NT2/D1 (cell line): ENCODE measurements around the gene SH3RF2.

Experiments
- DNase-seq: peaks from one replicate; pipeline ENCODE4 v3.0.0-alpha.2; 2011; ENCODE audit warnings: low read depth, low spot score
- H3K27me3 ChIP-seq: 2 replicates; pipeline ENCODE4 v1.6.0; 2011; ENCODE audit warnings: mild to moderate bottlenecking; ENCODE audit not compliant: insufficient read length, insufficient read depth
- H3K36me3 ChIP-seq: 2 replicates; pipeline ENCODE4 v1.6.1; 2011; ENCODE audit warnings: mild to moderate bottlenecking, low read length, mixed read lengths; ENCODE audit not compliant: insufficient read depth, insufficient read length
- H3K4me1 ChIP-seq: 2 replicates; pipeline ENCODE4 v1.5.1; 2011; ENCODE audit not compliant: insufficient read depth, insufficient read length
- H3K4me3 ChIP-seq: 2 replicates; pipeline ENCODE4 v1.5.1; 2011; ENCODE audit warnings: low read depth; ENCODE audit not compliant: insufficient read length
- H3K9ac ChIP-seq: 2 replicates; pipeline ENCODE4 v1.6.0; 2011; ENCODE audit warnings: low read depth; ENCODE audit not compliant: insufficient read length
- H3K9me3 ChIP-seq: 2 replicates; pipeline ENCODE4 v1.5.1; 2011; ENCODE audit warnings: mild to moderate bottlenecking, low read length; ENCODE audit not compliant: insufficient read depth
- SUZ12 ChIP-seq: IDR thresholded peaks from 2 replicates; pipeline ENCODE4 v1.6.1; 2011; ENCODE audit not compliant: insufficient read length, insufficient read depth; ENCODE audit errors: extremely low read depth
- YY1 ChIP-seq: IDR thresholded peaks from 2 replicates; pipeline ENCODE4 v1.6.1; 2011; ENCODE audit not compliant: insufficient read length, insufficient read depth
- ZNF274 ChIP-seq: IDR thresholded peaks from 2 replicates; pipeline ENCODE4 v1.6.1; 2011; ENCODE audit warnings: mild to moderate bottlenecking, low read depth, low read length

Gene SH3RF2

DNA sequence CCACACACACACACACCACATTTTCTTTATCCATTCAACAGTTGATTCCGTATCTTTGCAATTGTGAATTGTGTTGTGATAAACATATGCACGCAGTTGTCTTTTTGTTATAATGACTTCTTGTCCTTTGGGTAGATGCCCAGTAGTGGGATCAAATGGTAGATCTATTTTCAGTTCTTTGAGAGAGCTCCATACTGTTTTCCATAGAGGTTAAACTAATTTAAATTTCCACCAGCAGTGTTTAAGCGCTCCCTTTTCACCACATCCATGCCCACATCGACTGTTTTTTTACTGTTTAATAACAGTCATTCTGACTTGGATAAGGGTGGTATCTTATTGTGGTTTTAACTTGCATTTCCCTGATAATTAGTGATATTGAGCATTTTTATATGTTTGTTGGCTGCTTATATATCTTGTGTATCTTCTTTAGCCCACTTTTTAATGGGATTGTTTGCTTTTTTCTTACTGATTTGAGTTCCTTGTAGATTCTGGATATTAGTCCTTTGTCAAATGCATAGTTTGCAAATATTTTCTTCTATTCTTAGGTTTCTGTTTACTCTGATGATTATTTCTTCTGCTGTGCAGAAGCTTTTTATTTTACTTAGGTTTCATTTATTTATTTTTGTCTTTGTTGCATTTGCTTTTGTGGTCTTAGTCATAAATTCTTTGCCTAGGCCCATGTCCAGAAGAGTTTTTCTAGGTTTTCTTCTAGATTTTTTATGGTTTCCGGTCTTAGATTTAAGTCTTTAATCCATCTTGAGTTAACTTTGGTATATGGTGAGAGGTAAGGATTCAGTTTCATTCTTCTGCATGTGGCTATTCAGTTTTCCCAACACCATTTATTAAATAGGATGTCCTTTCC, 82.4 kb downstream of the SH3RF2 start:
- no peak overlapping the region for H3K4me3 ChIP-seq

DNA sequence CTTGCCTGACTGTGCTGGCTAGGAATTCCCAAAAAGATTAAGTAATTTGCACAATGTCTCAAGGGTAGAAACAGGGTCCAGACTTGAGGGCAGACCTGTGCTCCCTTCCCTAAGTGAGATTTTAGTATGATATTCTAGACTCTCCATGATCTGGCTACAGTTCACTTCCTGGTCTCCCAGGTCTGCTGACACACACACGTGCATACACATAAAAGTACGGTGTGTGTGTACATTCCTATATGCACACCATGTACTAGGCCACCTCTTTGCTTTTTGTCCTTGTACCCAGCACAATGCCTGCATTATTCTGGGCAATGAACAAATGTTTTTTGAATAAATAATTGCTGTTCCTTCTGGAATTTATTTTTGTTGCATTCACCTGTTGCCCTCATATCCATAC, 83.7 kb downstream of the SH3RF2 start:
- Histone ChIP-seq H3K4me1 (no peaks in the 10 kb centered on the region), H3K4me3 (no peak overlapping the region), H3K9ac (no peak overlapping the region), H3K9me3 (no peaks in the 10 kb centered on the region), H3K27me3 (no peaks in the 10 kb centered on the region), H3K36me3 (no peaks in the 10 kb centered on the region)
- no peak for DNase-seq
- TF ChIP-seq SUZ12 (no peak), YY1 (no peak), ZNF274 (no peak)

More for the DNA sequence above, 82.4 kb downstream of the SH3RF2 start:
- Histone ChIP-seq H3K9me3 (no peaks in the 10 kb centered on the region), H3K9ac (no peak overlapping the region), H3K27me3 (no peaks in the 10 kb centered on the region), H3K36me3 (no peaks in the 10 kb centered on the region), H3K4me1 (no peaks in the 10 kb centered on the region)
- no peak for DNase-seq
- TF ChIP-seq ZNF274 = no peak

DNA sequence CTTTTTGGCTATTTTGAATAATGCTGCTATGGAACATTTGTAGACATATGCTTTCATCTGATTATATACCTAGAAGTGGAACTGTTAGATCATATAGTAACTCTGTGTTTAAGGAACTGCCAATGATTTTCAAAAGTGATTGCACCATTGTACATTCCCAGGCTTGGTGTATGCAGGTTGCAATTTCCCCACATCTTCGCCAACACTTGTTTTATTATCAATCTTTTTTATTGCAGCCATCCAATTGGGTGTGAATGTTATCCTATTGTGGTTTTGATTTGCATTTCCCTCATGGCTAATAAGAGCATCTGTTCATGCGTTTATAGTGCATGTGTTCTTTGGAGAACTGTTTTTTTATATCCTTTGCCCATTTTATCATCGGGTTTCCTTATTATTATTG, 87.7 kb downstream of the SH3RF2 start:
- no peak for DNase-seq
- H3K27me3 ChIP-seq = no peaks in the 10 kb centered on the region
- no peaks in the 10 kb centered on the region for H3K9me3 ChIP-seq
- H3K36me3 ChIP-seq = no peaks in the 10 kb centered on the region
- H3K9ac ChIP-seq = no peak overlapping the region
- TF ChIP-seq YY1 (no peak), ZNF274 (no peak), SUZ12 (no peak)
- H3K4me1 ChIP-seq = no peaks in the 10 kb centered on the region
- H3K4me3 ChIP-seq = no peak overlapping the region

DNA sequence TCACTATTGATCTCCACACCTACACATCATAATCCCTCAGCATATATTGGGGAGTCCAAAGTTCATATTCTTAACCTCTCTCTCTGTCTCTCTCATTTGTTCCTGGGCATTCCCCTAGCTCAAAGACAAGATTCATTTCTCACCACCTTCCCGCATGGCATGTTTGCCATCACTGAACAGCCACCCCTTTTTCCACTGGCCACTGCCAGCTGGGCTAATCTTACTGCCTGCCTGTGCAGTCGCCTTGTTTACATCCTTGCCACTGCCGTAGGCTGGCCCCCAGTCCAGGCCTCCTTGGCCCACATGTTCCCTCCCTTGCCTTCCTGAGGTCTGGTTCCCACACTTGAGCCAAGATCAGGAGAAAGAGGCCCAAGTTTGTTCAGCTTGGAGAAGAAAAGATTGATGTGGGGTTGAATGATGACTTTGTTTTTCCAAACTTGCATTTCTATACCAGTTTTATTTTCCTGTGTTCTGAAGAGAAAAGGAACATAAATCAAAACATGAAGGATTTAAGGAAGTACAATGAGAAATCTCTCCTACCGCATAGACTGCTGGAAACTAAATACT, 88.8 kb downstream of the SH3RF2 start:
- H3K4me3 ChIP-seq = no peak overlapping the region
- no peaks in the 10 kb centered on the region for H3K36me3 ChIP-seq
- H3K27me3 ChIP-seq = no peaks in the 10 kb centered on the region
- H3K9ac ChIP-seq = no peak overlapping the region
- no peaks in the 10 kb centered on the region for H3K4me1 ChIP-seq
- no peak for DNase-seq
- TF ChIP-seq ZNF274 (no peak), SUZ12 (no peak), YY1 (no peak)
- no peaks in the 10 kb centered on the region for H3K9me3 ChIP-seq

DNA sequence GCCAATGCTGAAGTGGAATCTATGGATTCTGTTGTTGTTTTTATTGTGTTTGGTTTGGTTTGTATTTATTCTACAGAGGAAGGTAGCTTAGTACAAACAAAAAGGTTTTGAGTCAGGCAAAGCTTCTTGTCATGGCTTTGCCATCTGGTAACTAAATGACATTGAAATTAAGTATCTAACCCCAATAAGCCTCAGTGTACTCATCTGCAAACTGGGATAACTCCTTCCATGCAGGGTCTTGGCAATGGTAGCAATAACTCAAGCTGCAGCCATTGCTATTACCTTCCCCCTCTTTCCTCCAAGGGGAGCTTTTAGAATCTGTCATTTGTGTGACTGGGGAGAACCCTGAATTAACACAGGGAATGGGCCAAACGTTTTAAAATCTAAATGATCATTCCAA, 89.3 kb downstream of the SH3RF2 start:
- TF ChIP-seq YY1 (no peak), ZNF274 (no peak), SUZ12 (no peak)
- Histone ChIP-seq H3K4me3 (no peak overlapping the region), H3K36me3 (no peaks in the 10 kb centered on the region), H3K4me1 (no peaks in the 10 kb centered on the region), H3K9ac (no peak overlapping the region), H3K9me3 (no peaks in the 10 kb centered on the region), H3K27me3 (no peaks in the 10 kb centered on the region)
- no peak for DNase-seq

DNA sequence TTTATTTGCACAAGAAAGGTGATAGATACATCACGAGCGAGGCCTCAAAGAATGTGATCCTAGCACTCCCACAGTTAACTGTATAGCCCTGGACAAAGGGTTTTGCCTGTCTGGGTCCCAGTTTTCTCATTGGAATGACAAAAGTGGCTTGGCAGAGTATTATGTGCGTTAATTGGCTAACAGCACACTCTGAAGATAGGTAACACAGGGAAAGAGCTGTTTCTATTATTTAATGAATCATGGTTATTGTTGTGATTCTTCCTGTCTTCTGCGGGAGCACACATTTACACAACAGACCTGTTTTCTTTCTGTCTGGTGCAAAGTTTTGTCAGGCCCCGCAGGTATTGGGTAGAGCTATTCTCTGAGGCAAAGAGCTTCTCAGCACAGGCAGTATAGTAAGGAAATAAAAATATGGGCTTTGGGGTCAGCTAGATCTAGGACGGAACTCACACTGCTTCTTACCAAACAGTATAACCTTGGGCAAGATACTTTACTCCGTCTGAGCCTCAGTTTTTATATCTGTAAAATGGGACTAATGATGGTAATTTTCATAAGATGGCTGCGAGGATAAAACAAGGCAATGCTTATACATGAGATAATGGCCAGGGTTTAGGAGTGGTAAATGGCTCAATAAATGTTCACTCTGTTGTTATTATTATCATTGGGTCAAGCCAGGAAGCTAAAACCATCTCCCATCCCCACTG, 90.1 kb downstream of the SH3RF2 start:
- peak; percentile 61 for DNase-seq
- Histone ChIP-seq H3K4me1 (no peaks in the 10 kb centered on the region), H3K9ac (no peak overlapping the region), H3K4me3 (no peak overlapping the region), H3K36me3 (no peaks in the 10 kb centered on the region), H3K9me3 (no peaks in the 10 kb centered on the region), H3K27me3 (no peaks in the 10 kb centered on the region)
- TF ChIP-seq SUZ12 (no peak), ZNF274 (no peak), YY1 (no peak)

DNA sequence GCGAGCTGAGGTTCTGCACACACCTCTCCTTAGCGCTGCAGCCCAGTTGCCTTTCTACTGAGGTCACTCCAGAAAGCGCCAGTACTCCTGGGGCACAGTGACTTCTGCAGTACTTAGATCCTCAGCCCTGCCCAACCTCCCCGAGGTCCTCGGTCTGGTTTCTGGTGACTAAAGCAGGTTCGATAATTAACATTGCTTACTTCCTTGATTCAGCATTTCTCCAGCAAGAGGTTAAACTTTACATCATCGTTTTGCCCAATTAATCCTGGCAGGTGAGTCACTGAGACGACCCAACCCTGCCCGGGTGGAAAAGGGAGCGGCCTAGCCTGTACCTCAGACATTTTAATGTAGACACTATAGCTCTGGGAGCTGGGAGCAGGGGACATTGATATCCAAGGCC, 91.4 kb downstream of the SH3RF2 start:
- Histone ChIP-seq H3K9me3 (no peaks in the 10 kb centered on the region), H3K4me1 (no peaks in the 10 kb centered on the region), H3K9ac (no peak overlapping the region), H3K36me3 (no peaks in the 10 kb centered on the region), H3K27me3 (no peaks in the 10 kb centered on the region), H3K4me3 (no peak overlapping the region)
- DNase-seq = no peak
- no peak for TF ChIP-seq ZNF274
- no peak for TF ChIP-seq YY1
- TF ChIP-seq SUZ12 = no peak
